GM13977 (cell line): ENCODE measurements around the gene KCNH6.
A peak's percentile ranks its signal among the peaks of the same experiment; 100 is the strongest.

ENCODE experiments used
- DNase-seq: peaks from one replicate; pipeline ENCODE4 v3.0.0; 2012; ENCODE audit warnings: low spot score
- in situ Hi-C: fragments of 300-500 bp; cut with MboI; formaldehyde crosslinking; loops from one replicate; pipeline ENCODE4 v1.12.0; 2022; ENCODE audit warnings: low sequenced_read_pairs, low pct_unique_long_range_greater_than_20kb, mixed read lengths, inconsistent platforms; ENCODE audit not compliant: unreplicated experiment
- TF ChIP-seq, protein P1 (sequence below): IDR thresholded peaks from 2 replicates; pipeline ENCODE4 v1.5.1; 2012; ENCODE audit warnings: mild to moderate bottlenecking, control low read depth; ENCODE audit not compliant: insufficient read depth; ENCODE audit errors: extremely low read depth, missing control alignments

KCNH6 gene

GRCh38 chr17:63550817-63551639 lies 27.9 kb downstream of the KCNH6 start:
- TF ChIP-seq, protein P1, sequence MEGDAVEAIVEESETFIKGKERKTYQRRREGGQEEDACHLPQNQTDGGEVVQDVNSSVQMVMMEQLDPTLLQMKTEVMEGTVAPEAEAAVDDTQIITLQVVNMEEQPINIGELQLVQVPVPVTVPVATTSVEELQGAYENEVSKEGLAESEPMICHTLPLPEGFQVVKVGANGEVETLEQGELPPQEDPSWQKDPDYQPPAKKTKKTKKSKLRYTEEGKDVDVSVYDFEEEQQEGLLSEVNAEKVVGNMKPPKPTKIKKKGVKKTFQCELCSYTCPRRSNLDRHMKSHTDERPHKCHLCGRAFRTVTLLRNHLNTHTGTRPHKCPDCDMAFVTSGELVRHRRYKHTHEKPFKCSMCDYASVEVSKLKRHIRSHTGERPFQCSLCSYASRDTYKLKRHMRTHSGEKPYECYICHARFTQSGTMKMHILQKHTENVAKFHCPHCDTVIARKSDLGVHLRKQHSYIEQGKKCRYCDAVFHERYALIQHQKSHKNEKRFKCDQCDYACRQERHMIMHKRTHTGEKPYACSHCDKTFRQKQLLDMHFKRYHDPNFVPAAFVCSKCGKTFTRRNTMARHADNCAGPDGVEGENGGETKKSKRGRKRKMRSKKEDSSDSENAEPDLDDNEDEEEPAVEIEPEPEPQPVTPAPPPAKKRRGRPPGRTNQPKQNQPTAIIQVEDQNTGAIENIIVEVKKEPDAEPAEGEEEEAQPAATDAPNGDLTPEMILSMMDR: no peak
- DNase-seq: peak; percentile 17
- in situ Hi-C loops: no loop called here

DNA sequence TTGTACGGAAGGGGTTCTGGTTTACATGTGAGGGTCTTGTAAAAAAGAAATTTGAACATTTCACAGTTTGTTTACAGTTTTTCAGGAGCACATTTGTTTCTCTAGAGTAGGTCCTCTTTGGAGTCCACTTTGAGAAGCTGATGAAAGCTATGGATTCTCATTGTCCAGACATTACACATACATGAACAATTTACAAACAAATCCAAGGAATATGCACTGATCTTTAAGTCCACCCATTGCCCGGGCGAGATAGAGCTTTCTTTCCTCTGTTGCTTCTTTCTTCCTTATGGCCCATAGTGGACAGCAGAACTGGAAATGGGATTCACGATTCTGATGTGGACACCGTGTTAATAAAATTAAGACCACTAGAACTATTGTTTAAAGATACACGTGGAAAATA lies 29.1 kb downstream of the KCNH6 start:
- DNase-seq: no peak
- in situ Hi-C loops: no loop called here
- TF ChIP-seq, protein P1: no peak

DNA sequence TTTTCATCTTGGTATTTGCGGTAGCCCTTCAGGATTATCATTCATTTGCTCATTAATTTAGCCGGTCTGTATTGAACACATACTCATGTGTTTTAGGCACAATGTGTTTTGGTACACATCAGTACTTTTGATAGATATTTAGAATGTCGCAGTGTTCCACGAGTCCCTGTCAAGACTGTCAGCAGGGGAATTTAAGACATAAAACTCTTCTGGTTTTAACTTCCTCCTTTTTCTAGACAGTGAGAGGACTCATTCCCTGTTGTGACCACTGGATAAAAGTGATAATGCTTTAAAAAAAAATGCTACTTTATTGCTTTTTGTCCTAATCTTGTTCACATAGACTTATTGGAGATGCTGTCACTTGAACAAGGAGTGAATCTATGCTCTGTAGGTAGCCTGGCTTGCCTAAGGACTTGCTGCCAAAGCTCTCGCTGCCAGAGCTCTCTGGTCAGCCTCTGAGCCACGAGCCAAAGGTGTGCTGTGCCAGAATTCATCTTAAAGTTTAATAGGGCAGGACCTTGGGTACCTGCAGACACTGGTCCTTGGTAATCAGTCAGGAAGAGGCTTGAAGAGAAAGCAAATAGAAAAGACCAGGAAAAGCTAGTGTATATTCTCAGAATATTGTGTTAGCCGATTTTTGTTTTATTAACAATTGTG lies 32.5 kb downstream of the KCNH6 start:
- no peak for DNase-seq
- TF ChIP-seq, protein P1: no peak
- in situ Hi-C loops: no loop called here

GRCh38 chr17:63557416-63557815 lies 34.3 kb downstream of the KCNH6 start:
- in situ Hi-C loops: no loop called here
- no peak for DNase-seq
- TF ChIP-seq, protein P1: no peak

GRCh38 chr17:63558441-63558840 lies 35.3 kb downstream of the KCNH6 start:
- in situ Hi-C loops: no loop called here
- no peak for DNase-seq
- TF ChIP-seq, protein P1: no peak

- in situ Hi-C loops: no loop called here
- TF ChIP-seq, protein P1: no peak
- DNase-seq: no peak
These were observed 38.7 kb downstream of the KCNH6 start for GRCh38 chr17:63561819-63562218.
